ENCODE data around the gene ZNF692.

DNA sequence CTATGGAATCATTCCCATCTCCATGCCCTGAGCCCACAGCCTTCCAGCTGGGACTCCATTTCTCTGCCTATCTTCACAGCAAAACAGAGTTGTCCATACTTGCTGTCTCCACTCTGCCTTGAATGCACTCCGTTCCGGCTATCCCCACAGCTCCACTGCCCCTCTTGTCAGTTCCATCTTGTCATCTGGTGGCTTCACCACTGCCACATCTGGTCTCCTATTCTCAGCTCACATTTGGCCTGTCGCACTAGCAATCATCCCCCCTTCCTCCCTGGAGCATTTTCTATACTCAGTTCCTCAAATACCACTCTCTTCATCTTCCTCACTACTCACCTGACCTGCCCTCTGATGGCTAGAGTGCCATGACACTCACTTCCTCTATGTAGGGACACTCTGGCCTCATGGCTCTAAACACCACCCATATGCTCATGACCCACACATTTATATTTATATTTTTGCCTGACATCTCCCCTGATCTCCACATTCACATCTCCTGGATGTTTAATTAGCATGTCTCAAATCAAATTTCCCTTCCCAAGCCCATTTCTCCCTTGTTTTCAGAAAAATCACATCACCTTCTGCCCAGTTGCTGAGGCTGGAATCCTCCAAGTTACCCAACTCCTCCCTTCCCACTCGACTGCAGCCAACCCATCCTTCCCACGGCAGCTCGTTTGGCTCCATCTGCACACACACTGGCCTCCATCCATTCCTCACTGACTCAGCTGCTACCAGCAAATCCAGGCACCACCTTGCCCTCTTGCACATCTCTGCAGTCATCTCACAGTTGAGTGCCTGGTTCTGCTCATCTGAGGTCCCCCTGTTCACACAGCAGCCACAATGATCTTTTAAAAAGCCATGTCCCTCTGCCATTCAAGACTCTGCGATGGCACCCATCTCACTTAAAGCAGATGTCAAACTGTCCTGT, 6.1 kb downstream of the ZNF692 start:
- TF ChIP-seq, protein P1, sequence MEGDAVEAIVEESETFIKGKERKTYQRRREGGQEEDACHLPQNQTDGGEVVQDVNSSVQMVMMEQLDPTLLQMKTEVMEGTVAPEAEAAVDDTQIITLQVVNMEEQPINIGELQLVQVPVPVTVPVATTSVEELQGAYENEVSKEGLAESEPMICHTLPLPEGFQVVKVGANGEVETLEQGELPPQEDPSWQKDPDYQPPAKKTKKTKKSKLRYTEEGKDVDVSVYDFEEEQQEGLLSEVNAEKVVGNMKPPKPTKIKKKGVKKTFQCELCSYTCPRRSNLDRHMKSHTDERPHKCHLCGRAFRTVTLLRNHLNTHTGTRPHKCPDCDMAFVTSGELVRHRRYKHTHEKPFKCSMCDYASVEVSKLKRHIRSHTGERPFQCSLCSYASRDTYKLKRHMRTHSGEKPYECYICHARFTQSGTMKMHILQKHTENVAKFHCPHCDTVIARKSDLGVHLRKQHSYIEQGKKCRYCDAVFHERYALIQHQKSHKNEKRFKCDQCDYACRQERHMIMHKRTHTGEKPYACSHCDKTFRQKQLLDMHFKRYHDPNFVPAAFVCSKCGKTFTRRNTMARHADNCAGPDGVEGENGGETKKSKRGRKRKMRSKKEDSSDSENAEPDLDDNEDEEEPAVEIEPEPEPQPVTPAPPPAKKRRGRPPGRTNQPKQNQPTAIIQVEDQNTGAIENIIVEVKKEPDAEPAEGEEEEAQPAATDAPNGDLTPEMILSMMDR (IDR thresholded peaks at IDR 0.05; ENCODE audit: insufficient read depth, low read length, poor library complexity, severe bottlenecking) = no peak
- TF ChIP-seq EZH2phosphoT487 (conservative IDR thresholded peaks at IDR 0.05; ENCODE audit: low read length) = no peak

Measured in SU-DHL-6 (cell line).